ENCODE measurements around the gene ABCC10. TPM values are rescaled to one million over a fixed set of nuclear protein-coding genes. Genes with fewer than 3 reads are reported as not detected.
A peak's percentile ranks its signal among the peaks of the same experiment; 100 is the strongest.
"Not testable (repeated sequence)": the region's sequence is repeated elsewhere in the genome, so short reads cannot be mapped to it uniquely, and the experiment has no call there.

Gene ABCC10
- total RNA-seq, 2 experiments from 2014 or later: 35.7 to 38.5 TPM

GRCh38 chr6:43378631-43379030 lies 48.7 kb upstream of the ABCC10 start:
- Histone ChIP-seq H3K27me3 (ENCODE audit: control insufficient read depth in 1 of 2, insufficient read depth in 2 of 2, low read length in 2 of 2) (no peaks in the 10 kb centered on the region), H3K9me3 (ENCODE audit: control insufficient read depth in 1 of 2, insufficient read depth in 1 of 2, low read length in 2 of 2) (no peaks in the 10 kb centered on the region), H3K27ac (ENCODE audit: low read depth in 1 of 2, low read length in 2 of 2) (no peak overlapping the region), H3K4me3 (ENCODE audit: low read length) (no peak overlapping the region), H3K36me3 (ENCODE audit: insufficient read depth, low read length) (no peaks in the 10 kb centered on the region), H3K4me1 (ENCODE audit: insufficient read depth, low read length) (peaks cover 26% of the 10 kb centered on the region)
- POLR2A ChIA-PET: interaction anchor here (3.0 kb wide), 1 partner anchor 9 kb away, joined by 21 read pairs; the partner anchor contains the start of gene ZNF318
- DNase-seq (no peak), ATAC-seq (ENCODE audit: poor library complexity) (no peak)
- Mint-ChIP-seq H3K4me1 (ENCODE audit: low read depth) (peaks cover 51% of the 10 kb centered on the region), H3K36me3 (ENCODE audit: low read depth) (no peaks in the 10 kb centered on the region), H3K9me3 (no peaks in the 10 kb centered on the region), H3K27me3 (no peaks in the 10 kb centered on the region), H3K27ac (no peak overlapping the region), H3K4me3 (no peak overlapping the region)
- no peak for TF ChIP-seq CTCF (IDR thresholded peaks at IDR 0.05)
- CTCF ChIA-PET: interaction anchor here (1.1 to 1.2 kb wide), 2 partner anchors 8 to 20 kb away, joined by 3 to 6 read pairs; no protein-coding TSS in a partner anchor
- intact Hi-C loops (cut with DNase I, micrococcal nuclease): no loop called here

GRCh38 chr6:43380858-43381257 lies 46.5 kb upstream of the ABCC10 start:
- H3K27me3 Mint-ChIP-seq; ATAC-seq (ENCODE audit: poor library complexity); H3K27me3 ChIP-seq (ENCODE audit: control insufficient read depth in 1 of 2, insufficient read depth in 2 of 2, low read length in 2 of 2); H3K9me3 ChIP-seq (ENCODE audit: control insufficient read depth in 1 of 2, insufficient read depth in 1 of 2, low read length in 2 of 2); H3K4me3 ChIP-seq (ENCODE audit: low read length); CTCF ChIA-PET; H3K27ac ChIP-seq (ENCODE audit: low read depth in 1 of 2, low read length in 2 of 2); H3K4me3 Mint-ChIP-seq; H3K36me3 ChIP-seq (ENCODE audit: insufficient read depth, low read length); H3K9me3 Mint-ChIP-seq; H3K36me3 Mint-ChIP-seq (ENCODE audit: low read depth); DNase-seq: not testable (repeated sequence)
- intact Hi-C loops (cut with DNase I, micrococcal nuclease): loop anchor here in 1 of 2 experiments (5.0 kb wide), 1 partner anchor 126 kb away; no protein-coding TSS in a partner anchor
- Mint-ChIP-seq H3K27ac (peak overlapping the region; percentile 77), H3K4me1 (ENCODE audit: low read depth) (peaks cover 71% of the 10 kb centered on the region)
- POLR2A ChIA-PET: interaction anchor here (0.8 to 4.5 kb wide), 2 partner anchors 12 to 16 kb away, joined by 5 to 136 read pairs; partner anchors contain the start of gene ZNF318
- H3K4me1 ChIP-seq (ENCODE audit: insufficient read depth, low read length): peaks cover 41% of the 10 kb centered on the region

GRCh38 chr6:43383021-43383667 lies 44.2 kb upstream of the ABCC10 start:
- no peaks in the 10 kb centered on the region for H3K27me3 Mint-ChIP-seq
- no peak for ATAC-seq (ENCODE audit: poor library complexity)

More at GRCh38 chr6:43383021-43383667, 44.2 kb upstream of the ABCC10 start:
- H3K27ac ChIP-seq (ENCODE audit: low read depth in 1 of 2, low read length in 2 of 2): peak overlapping the region; percentile 69 to 78
- peak overlapping the region; percentile 21 for H3K4me3 ChIP-seq (ENCODE audit: low read length)
- H3K9me3 Mint-ChIP-seq: no peaks in the 10 kb centered on the region
- no peaks in the 10 kb centered on the region for H3K36me3 ChIP-seq (ENCODE audit: insufficient read depth, low read length)
- POLR2A ChIA-PET: interaction anchor here (0.6 to 4.5 kb wide), 21 partner anchors 10 to 864 kb away, joined by 3 to 136 read pairs (median 4); partner anchors contain the start of genes ABCC10, CNPY3, DNPH1 and HSP90AB1
- DNase-seq: peak in 2 of 14 experiments; percentile 30 to 34
- H3K4me3 Mint-ChIP-seq: peak overlapping the region; percentile 72
- H3K36me3 Mint-ChIP-seq (ENCODE audit: low read depth): no peaks in the 10 kb centered on the region
- intact Hi-C loops (cut with DNase I, micrococcal nuclease): loop anchor here in 1 of 2 experiments (1.0 to 5.0 kb wide), 3 partner anchors 14 to 124 kb away; partner anchors contain the start of genes ABCC10 and ZNF318
- H3K27ac Mint-ChIP-seq: peak overlapping the region; percentile 93
- H3K4me1 Mint-ChIP-seq (ENCODE audit: low read depth): peaks cover 74% of the 10 kb centered on the region
- H3K27me3 ChIP-seq (ENCODE audit: control insufficient read depth in 1 of 2, insufficient read depth in 2 of 2, low read length in 2 of 2): no peaks in the 10 kb centered on the region
- H3K4me1 ChIP-seq (ENCODE audit: insufficient read depth, low read length): peaks cover 42% of the 10 kb centered on the region
- no peak for TF ChIP-seq CTCF (IDR thresholded peaks at IDR 0.05)
- CTCF ChIA-PET: interaction anchor here (0.6 to 3.3 kb wide), 9 partner anchors 13 to 1025 kb away, joined by 3 to 10 read pairs (median 5); partner anchors contain the start of genes ABCC10, DNPH1 and ZNF318
- peaks cover 0 to 5% of the 10 kb centered on the region in 2 experiments for H3K9me3 ChIP-seq (ENCODE audit: control insufficient read depth in 1 of 2, insufficient read depth in 1 of 2, low read length in 2 of 2)
